Tibial nerve (tissue), 4 donors: Measurements from ENCODE around the gene ARHGEF9.

Source experiments
- CTCF ChIP-seq, 5 experiments: fragments of 200-600 bp in 3 of 5; fragments of 450-650 bp in 2 of 5; sonication (generic) in 3 of 5; IDR thresholded peaks; one replicate each; pipeline ENCODE4 v1.5.1; 2016 to 2019; ENCODE audit warnings: antibody characterized with exemption in 5 of 5, mild to moderate bottlenecking in 3 of 5, moderate library complexity in 2 of 5
- EP300 ChIP-seq, 2 donors: sonication (generic); formaldehyde crosslinking; IDR thresholded peaks; one replicate each; pipeline ENCODE4 v1.6.1; 2017; ENCODE audit warnings: antibody characterized with exemption in 2 of 2, mild to moderate bottlenecking in 1 of 2
- POLR2A ChIP-seq, 2 donors: fragments of 450-650 bp; IDR thresholded peaks; one replicate each; pipeline ENCODE4 v1.6.1; 2017; ENCODE audit warnings: antibody characterized with exemption in 2 of 2, mild to moderate bottlenecking in 2 of 2, moderate library complexity in 2 of 2

- TF ChIP-seq EP300 (IDR thresholded peaks at IDR 0.05) (no peak), CTCF (IDR thresholded peaks at IDR 0.05) (no peak), POLR2A (IDR thresholded peaks at IDR 0.05) (no peak)
These were observed 33.5 kb downstream of the ARHGEF9 start for GRCh38 chrX:63751481-63751880.
